OCI-LY1 (cell line): ENCODE results near the gene SIAE.

Experiments
- CTCF ChIP-seq: fragments of 200-600 bp; sonication (generic), shearing (Covaris generic); IDR thresholded peaks from 2 replicates; pipeline ENCODE4 v1.5.1; 2017; ENCODE audit warnings: mild to moderate bottlenecking, antibody characterized with exemption, low read length, moderate library complexity, mixed read lengths
- EZH2 ChIP-seq: fragments of 200-600 bp; sonication (generic), shearing (Covaris generic); IDR thresholded peaks from 2 replicates; pipeline ENCODE4 v1.8.0; 2017; ENCODE audit warnings: borderline replicate concordance, mixed run types, mild to moderate bottlenecking, antibody characterized with exemption, low read length, moderate library complexity, mixed read lengths

GRCh38 chr11:124643042-124643604 lies 30.4 kb downstream of the SIAE start:
- no peak for TF ChIP-seq CTCF
- TF ChIP-seq EZH2 = no peak
